GM12891 (cell line): ENCODE data around the gene RHOT1.
"Not testable (repeated sequence)": the region's sequence is repeated elsewhere in the genome, so short reads cannot be mapped to it uniquely, and the experiment has no call there.

Source experiments
- POLR2A ChIP-seq: IDR thresholded peaks from 2 replicates; pipeline ENCODE4 v1.6.1; 2011; ENCODE audit warnings: low read depth, low read length, control low read depth
- POLR2AphosphoS5 ChIP-seq: IDR thresholded peaks from 2 replicates; pipeline ENCODE4 v1.6.1; 2011; ENCODE audit warnings: low read depth, low read length, control low read depth
- POU2F2 ChIP-seq: IDR thresholded peaks from 2 replicates; pipeline ENCODE4 v1.6.1; 2011; ENCODE audit warnings: low read depth, mild to moderate bottlenecking, control low read depth, low read length, moderate library complexity
- SPI1 ChIP-seq: IDR thresholded peaks from 2 replicates; pipeline ENCODE4 v1.6.1; 2011; ENCODE audit warnings: low read depth, low read length, control low read depth
- TAF1 ChIP-seq: IDR thresholded peaks from 2 replicates; pipeline ENCODE4 v1.6.1; 2011; ENCODE audit warnings: low read depth, low read length, control low read depth

GRCh38 chr17:32139504-32139903, 2.8 kb upstream of the RHOT1 start:
- TF ChIP-seq POLR2A, POU2F2, POLR2AphosphoS5, TAF1, SPI1: not testable (repeated sequence)
